RCC 7860 (cell line): ENCODE data around the gene SLC38A6.

Source experiments
- DNase-seq: peaks from one replicate; pipeline ENCODE4 v3.0.0-alpha.2; 2015; ENCODE audit warnings: low spot score
- FAIRE-seq: peaks from 2 replicates; lab custom pipeline; 2012; peaks lifted over from hg19 to GRCh38; lab: Jason Lieb, UNC

Gene SLC38A6

DNA sequence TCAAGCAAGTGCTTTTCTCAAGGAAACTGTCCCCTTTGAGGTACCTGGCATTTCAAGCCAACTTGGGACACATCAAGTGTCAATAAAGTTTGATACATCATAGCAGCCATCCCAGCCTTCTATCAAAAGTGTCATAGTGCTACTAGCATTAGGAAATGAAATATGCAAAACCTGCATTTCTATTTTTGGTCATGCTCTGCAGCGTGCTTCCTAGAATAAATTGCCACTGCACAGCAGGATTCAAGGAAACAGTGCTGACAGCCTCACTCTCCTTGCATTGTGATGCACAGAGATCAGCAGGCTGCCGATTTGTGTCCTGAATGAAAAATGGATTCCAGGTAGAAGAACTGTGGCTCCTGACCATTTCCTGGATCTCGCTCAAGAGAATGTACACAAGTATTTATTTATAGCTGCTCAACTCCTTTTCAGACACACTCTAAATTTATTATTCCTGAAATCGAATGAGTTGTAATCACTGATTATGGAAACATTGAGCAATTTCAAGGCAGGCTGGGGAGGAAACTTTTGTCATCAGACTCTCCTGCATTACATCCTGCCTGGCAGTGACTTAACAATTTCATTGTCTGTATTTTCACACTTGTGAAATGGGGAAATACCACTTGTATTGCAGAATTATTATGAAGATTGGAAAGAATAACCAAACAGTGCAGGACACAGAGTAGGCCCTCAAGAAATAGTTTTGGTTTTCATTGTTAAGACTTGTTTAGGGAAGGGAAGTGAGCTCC, 120.9 kb downstream of the SLC38A6 start:
- DNase-seq (no peak), FAIRE-seq (no peak)
